GM21737 (cell line): ENCODE data around the gene CREB5.

Experiments used
- ATAC-seq: cut with Tn5 transposase; IDR thresholded peaks from one replicate; pipeline ENCODE4 v1.9.1; 2021; ENCODE audit warnings: mild to moderate bottlenecking, moderate library complexity; ENCODE audit not compliant: unreplicated experiment

The CREB5 gene

DNA sequence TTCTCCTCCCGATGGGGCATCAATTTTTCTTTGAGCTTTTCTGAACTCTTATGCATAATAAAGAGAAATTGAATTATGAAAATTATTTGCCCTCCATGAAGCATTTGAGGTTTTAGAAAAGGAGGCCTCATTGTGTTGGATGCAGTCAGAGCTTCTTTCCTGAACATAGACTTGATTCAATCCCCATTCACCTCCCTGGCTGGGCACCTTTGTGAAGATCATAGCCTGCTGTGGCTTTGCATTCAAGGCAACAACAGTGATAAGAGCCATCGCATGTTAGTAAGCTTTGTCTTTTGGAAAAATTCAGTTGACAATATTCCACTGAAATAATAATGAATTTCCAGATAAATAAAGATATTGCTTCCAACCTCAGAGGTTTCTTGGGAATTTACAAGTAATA is 458.8 kb downstream of the CREB5 start:
- ATAC-seq = no peak

DNA sequence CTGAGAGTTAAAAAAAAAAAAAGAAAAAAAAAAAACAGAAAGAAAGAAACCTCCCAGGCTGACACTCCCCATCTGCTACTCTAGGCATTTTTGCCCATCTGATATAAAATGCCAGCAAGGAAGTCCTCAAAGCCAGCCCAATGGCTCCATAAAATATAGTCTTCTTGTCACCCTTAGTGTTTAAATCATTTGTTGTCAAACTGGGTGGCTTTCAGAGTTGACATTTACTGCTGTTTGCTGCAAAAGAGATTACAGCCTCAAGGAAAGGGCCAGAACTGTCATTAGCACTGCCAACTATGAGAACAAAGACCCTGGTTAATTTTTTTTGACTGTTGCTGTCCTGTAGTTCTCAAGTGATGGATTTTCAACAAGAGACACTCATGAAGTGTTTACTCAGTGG is 459.3 kb downstream of the CREB5 start:
- no peak for ATAC-seq

DNA sequence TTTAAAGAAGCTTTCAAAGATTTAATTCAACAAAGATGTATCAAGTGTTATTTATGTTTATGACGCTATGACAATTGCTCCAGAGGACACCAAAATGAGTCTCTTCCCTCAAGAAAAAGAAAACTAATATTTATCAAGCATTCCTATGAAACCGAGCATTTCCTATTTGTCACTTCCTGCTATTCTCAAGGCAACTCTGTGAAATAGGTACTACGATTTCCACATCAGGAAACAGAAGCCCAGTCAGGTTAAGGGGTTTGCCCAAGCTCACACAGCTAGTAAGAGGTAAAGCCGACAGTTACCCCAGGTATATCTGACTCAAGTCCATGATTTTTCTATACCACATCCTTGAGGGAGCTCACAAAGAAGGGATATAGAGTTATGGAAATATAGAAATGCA is 459.9 kb downstream of the CREB5 start:
- ATAC-seq = no peak

DNA sequence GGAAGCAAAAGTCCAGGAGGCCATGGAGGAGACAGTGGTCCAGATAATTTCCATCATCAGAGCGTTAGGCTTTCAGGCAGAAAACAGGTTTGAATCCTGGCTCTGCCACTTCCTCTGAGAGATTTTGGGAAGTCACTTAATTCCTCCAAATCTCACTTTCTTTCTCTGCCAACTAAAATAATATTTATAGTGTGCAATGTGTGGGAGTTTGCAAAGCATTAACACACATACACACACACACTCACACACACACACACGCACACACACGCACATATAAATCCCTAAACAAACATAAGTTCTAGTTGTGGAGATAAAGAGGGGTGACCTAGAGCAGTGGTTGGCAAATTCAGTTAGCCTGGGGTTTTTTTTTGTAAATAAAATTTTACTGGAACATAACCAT is 461.0 kb downstream of the CREB5 start:
- ATAC-seq = no peak

- ATAC-seq = no peak
Measured at GRCh38 chr7:28874001-28874400, 461.7 kb downstream of the CREB5 start.
